ENCODE measurements around the gene RERE. TPM values are rescaled to one million over a fixed set of nuclear protein-coding genes. Genes with fewer than 3 reads are reported as not detected.

RERE gene
- total and polyA plus RNA-seq, 2 experiments from 2014 or later: 39.8 to 62.8 TPM

GRCh38 chr1:8669606-8670335 lies 147.7 kb downstream of the RERE start:
- H4K20me1 ChIP-seq (ENCODE audit: insufficient read depth, poor library complexity, severe bottlenecking): peaks cover 56% of the 10 kb centered on the region
- no peaks in the 10 kb centered on the region for H3K36me3 ChIP-seq (replicated peaks; ENCODE audit: insufficient read depth, low read depth)
- H3K4me3 ChIP-seq: no peak overlapping the region
- no peak overlapping the region for H3K27ac ChIP-seq
- no peaks in the 10 kb centered on the region for H3K9me3 ChIP-seq (ENCODE audit: low read depth)
- TF ChIP-seq EZH2 (IDR thresholded peaks at IDR 0.05; ENCODE audit: borderline replicate concordance) (no peak), CTCF (IDR thresholded peaks at IDR 0.05; ENCODE audit: poor library complexity) (no peak), EZH2phosphoT487 (IDR thresholded peaks at IDR 0.05; ENCODE audit: low read depth, severe bottlenecking, unreplicated experiment) (no peak)
- 72% methylated on average over 4 of the region's 4 CpGs for WGBS (ENCODE audit: low lambda C conversion rate, missing lambda C conversion rate)
- peaks cover 60% of the 10 kb centered on the region for H3K4me1 ChIP-seq (ENCODE audit: insufficient read depth)
- DNase-seq (ENCODE audit: low spot score): no peak
- H3K79me2 ChIP-seq: peaks cover 97% of the 10 kb centered on the region
- H3K4me2 ChIP-seq: no peak overlapping the region
- H3K27me3 ChIP-seq: no peaks in the 10 kb centered on the region
- H3K9me2 ChIP-seq (replicated peaks; ENCODE audit: insufficient read depth): no peaks in the 10 kb centered on the region
- no peak overlapping the region for H2AFZ ChIP-seq

- H3K4me3 ChIP-seq: no peak overlapping the region
- H3K4me1 ChIP-seq (ENCODE audit: insufficient read depth): peaks cover 45% of the 10 kb centered on the region
- H3K4me2 ChIP-seq: peak overlapping the region; percentile 27
- H2AFZ ChIP-seq: no peak overlapping the region
- WGBS (ENCODE audit: low lambda C conversion rate, missing lambda C conversion rate): 77% methylated on average over 5 of the region's 5 CpGs
- H3K36me3 ChIP-seq (replicated peaks; ENCODE audit: insufficient read depth, low read depth): no peaks in the 10 kb centered on the region
- no peak for DNase-seq (ENCODE audit: low spot score)
- no peaks in the 10 kb centered on the region for H3K27me3 ChIP-seq
- peaks cover 44% of the 10 kb centered on the region for H4K20me1 ChIP-seq (ENCODE audit: insufficient read depth, poor library complexity, severe bottlenecking)
- TF ChIP-seq CTCF (IDR thresholded peaks at IDR 0.05; ENCODE audit: poor library complexity) (no peak), EZH2 (IDR thresholded peaks at IDR 0.05; ENCODE audit: borderline replicate concordance) (no peak), EZH2phosphoT487 (IDR thresholded peaks at IDR 0.05; ENCODE audit: low read depth, severe bottlenecking, unreplicated experiment) (no peak)
- peak overlapping the region; percentile 35 for H3K27ac ChIP-seq
- no peaks in the 10 kb centered on the region for H3K9me3 ChIP-seq (ENCODE audit: low read depth)
- H3K9me2 ChIP-seq (replicated peaks; ENCODE audit: insufficient read depth): no peaks in the 10 kb centered on the region
- peaks cover 97% of the 10 kb centered on the region for H3K79me2 ChIP-seq
Measured at GRCh38 chr1:8667869-8668594, 149.4 kb downstream of the RERE start.

DNA sequence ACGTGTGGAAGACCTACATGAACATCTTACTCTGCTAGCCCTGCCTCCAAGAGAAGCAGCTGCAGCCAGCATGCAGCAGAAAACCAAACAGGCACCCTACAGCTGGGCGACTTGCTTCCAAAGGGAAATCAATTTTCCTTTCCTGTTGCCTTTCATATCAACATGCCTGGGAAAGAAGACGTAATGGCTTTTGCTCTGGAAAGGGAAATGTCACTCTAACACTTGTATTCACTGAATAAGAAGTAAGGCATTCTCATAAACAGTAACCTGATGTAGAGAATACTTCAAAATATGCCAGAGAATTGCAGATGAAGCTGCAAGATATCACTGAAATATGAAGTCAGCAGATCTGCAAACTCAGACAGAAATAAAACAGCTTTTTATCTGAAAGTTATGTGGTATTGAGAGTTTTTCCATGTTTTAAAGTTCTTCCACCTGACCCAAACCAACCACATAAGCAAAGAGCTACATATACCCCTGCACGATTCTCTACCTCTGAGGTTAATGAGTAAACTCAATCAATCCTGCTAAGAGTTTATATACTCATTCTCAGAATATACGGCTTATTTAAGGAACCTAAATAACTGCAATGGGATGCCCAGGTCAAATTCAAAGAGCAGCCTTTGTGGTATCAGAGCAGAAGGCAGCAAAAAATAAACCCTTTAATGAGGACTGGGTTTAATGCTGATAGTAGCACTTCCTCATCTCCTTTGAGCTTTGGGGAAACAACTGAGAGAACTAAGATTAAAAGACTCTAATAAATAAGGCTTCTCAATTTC lies 150.9 kb downstream of the RERE start:
- Histone ChIP-seq H4K20me1 (ENCODE audit: insufficient read depth, poor library complexity, severe bottlenecking) (peaks cover 44% of the 10 kb centered on the region), H3K4me1 (ENCODE audit: insufficient read depth) (peaks cover 58% of the 10 kb centered on the region), H3K79me2 (peaks cover 94% of the 10 kb centered on the region), H3K4me2 (peak overlapping the region; percentile 55), H2AFZ (no peak overlapping the region), H3K4me3 (no peak overlapping the region), H3K27ac (peak overlapping the region; percentile 33), H3K27me3 (no peaks in the 10 kb centered on the region), H3K9me2 (replicated peaks; ENCODE audit: insufficient read depth) (no peaks in the 10 kb centered on the region), H3K9me3 (ENCODE audit: low read depth) (no peaks in the 10 kb centered on the region), H3K36me3 (replicated peaks; ENCODE audit: insufficient read depth, low read depth) (no peaks in the 10 kb centered on the region)
- WGBS (ENCODE audit: low lambda C conversion rate, missing lambda C conversion rate): 43% methylated on average over 5 of the region's 5 CpGs
- TF ChIP-seq EZH2phosphoT487 (IDR thresholded peaks at IDR 0.05; ENCODE audit: low read depth, severe bottlenecking, unreplicated experiment) (no peak), CTCF (IDR thresholded peaks at IDR 0.05; ENCODE audit: poor library complexity) (no peak)
- no peak for DNase-seq (ENCODE audit: low spot score)

Measured in hepatocyte (in vitro differentiated cells).